ENCODE data around the gene MYO1F.

Gene MYO1F

DNA sequence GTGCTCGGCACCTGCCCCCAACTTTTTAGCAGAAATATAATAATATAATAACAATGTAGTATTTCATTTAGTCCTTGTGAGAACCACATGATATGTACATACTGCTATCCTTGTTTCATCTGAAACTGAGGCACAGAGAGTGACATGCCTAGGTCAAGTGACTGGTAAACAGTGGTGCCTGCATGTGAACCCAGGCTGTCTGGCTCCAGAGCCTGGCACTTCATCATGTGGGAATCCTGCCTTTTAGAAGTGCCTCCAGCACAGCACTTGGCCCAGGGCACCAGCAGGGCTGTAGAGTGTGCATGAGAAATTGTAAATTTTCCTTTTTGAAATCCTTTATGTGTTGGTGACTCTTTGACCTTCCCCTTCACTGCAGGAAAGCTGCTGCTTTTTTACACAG lies 102.2 kb downstream of the MYO1F start:
- H3K4me3 ChIP-seq (ENCODE audit: low read depth in 1 of 2, low read length in 2 of 2), result no peak overlapping the region
- H3K27me3 ChIP-seq (ENCODE audit: low read depth, low read length), result no peaks in the 10 kb centered on the region
- peaks cover 59 to 72% of the 10 kb centered on the region in 2 donors for H3K36me3 ChIP-seq (ENCODE audit: control insufficient read depth in 1 of 2, insufficient read depth in 2 of 2, low read length in 2 of 2)
- no peak overlapping the region for H3K27ac ChIP-seq (ENCODE audit: low read length)
- no peaks in the 10 kb centered on the region for H3K9me3 ChIP-seq (ENCODE audit: control insufficient read depth in 1 of 2, low read length in 2 of 2)
- H3K4me1 ChIP-seq (ENCODE audit: control insufficient read depth in 1 of 2, insufficient read depth in 2 of 2, low read length in 2 of 2), result peaks cover 9 to 13% of the 10 kb centered on the region in 2 donors

DNA sequence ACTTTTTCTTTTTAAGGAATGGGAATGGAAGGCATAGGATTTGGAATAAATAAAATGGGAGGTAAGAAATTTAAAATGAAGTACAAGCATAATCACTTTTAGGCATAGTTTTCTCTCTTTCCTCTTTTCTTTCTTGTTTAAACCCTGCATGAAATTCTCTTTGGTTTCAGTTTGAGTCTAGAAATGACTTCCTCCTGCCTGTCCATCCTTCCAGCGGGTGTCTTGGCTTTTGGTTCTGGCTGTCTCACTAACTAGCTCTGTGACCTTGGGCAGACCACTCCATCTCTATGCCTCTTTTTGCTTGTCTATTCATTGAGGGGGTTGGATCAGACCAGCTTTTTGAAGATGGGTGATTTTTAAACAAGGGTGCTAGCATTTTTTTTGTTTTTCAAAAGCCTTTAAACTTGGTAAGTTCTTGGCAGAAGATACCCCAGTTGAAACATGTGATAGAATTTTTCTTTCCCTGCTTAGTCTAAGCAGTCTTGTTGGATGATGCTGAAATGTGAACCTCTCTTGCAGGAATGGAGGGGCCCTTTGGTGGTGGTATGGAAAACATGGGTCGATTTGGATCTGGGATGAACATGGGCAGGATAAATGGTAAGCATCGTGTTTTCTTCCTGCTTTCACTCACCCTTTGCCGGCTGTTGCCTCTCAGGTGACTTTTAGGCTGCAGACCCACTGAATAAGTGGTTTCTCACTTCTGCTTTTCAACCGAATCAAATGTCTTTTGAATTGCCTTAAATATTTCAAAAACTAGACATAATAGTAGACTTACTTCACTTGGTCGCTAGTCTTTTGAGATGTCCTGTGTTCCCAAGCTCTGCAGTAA lies 103.4 kb downstream of the MYO1F start:
- Histone ChIP-seq H3K9me3 (ENCODE audit: control insufficient read depth in 1 of 2, low read length in 2 of 2) (no peaks in the 10 kb centered on the region), H3K27me3 (ENCODE audit: low read depth, low read length) (no peaks in the 10 kb centered on the region), H3K4me3 (ENCODE audit: low read depth in 1 of 2, low read length in 2 of 2) (no peak overlapping the region), H3K27ac (ENCODE audit: low read length) (no peak overlapping the region), H3K4me1 (ENCODE audit: control insufficient read depth in 1 of 2, insufficient read depth in 2 of 2, low read length in 2 of 2) (peaks cover 9 to 18% of the 10 kb centered on the region in 2 donors), H3K36me3 (ENCODE audit: control insufficient read depth in 1 of 2, insufficient read depth in 2 of 2, low read length in 2 of 2) (peaks cover 71 to 84% of the 10 kb centered on the region in 2 donors)
